T-helper 17 cell (primary cell): ENCODE measurements around the gene HELQ. TPM values are rescaled to one million over a fixed set of nuclear protein-coding genes. Genes with fewer than 3 reads are reported as not detected.
"Not testable (repeated sequence)": the region's sequence is repeated elsewhere in the genome, so short reads cannot be mapped to it uniquely, and the experiment has no call there.

ENCODE experiments used
- ATAC-seq: fragments of 150-1000 bp; cut with Tn5 transposase; 2 replicates; pipeline ENCODE4 v1.10.0; 2021; ENCODE audit warnings: mild to moderate bottlenecking, moderate library complexity
- DNase-seq, 3 donors: peaks; one replicate each; pipeline versions ENCODE4 v3.0.0 to v3.0.0-alpha.2; 2020 to 2021
- H3K9me3 ChIP-seq: one replicate; pipeline ENCODE4 v1.7.0; 2013; ENCODE audit warnings: low read length, mild to moderate bottlenecking; ENCODE audit not compliant: control insufficient read depth, poor library complexity, severe bottlenecking
- H3K27ac Mint-ChIP-seq: one replicate; pipeline ENCODE4 v1.8.0; 2022; ENCODE audit warnings: mild to moderate bottlenecking, moderate library complexity, mixed read lengths
- H3K27me3 Mint-ChIP-seq: one replicate; pipeline ENCODE4 v1.8.0; 2022; ENCODE audit warnings: mixed read lengths
- H3K36me3 Mint-ChIP-seq: one replicate; pipeline ENCODE4 v1.8.0; 2022; ENCODE audit warnings: low read depth, mixed read lengths
- H3K4me1 Mint-ChIP-seq: one replicate; pipeline ENCODE4 v1.8.0; 2022; ENCODE audit warnings: mild to moderate bottlenecking, mixed read lengths
- H3K4me3 Mint-ChIP-seq: one replicate; pipeline ENCODE4 v1.8.0; 2022; ENCODE audit warnings: mild to moderate bottlenecking, moderate library complexity, mixed read lengths
- total RNA-seq, 4 donors: library from RNA in 2 of 4; stranded (reverse) in 2 of 4; gene quantifications; one replicate each; pipeline ENCODE4 v1.2.3 and lab custom pipeline; 2022 to 2026

Gene HELQ
- total RNA-seq, 2 donors from 2014 or later, result 28.9 to 38.4 TPM

- H3K36me3 Mint-ChIP-seq, result peaks cover 2% of the 10 kb centered on the region
- no peak for ATAC-seq
These were observed 41.9 kb downstream of the HELQ start for GRCh38 chr4:83413676-83414075.

GRCh38 chr4:83408908-83409307 is 46.7 kb downstream of the HELQ start:
- no peak overlapping the region for H3K4me3 Mint-ChIP-seq
- no peaks in the 10 kb centered on the region for H3K9me3 ChIP-seq
- DNase-seq (no peak), ATAC-seq (no peak)
- peaks cover 14% of the 10 kb centered on the region for H3K36me3 Mint-ChIP-seq
- H3K4me1 Mint-ChIP-seq, result no peaks in the 10 kb centered on the region
- H3K27ac Mint-ChIP-seq, result peak overlapping the region; percentile 27
- H3K27me3 Mint-ChIP-seq, result no peaks in the 10 kb centered on the region

More at GRCh38 chr4:83413676-83414075, 41.9 kb downstream of the HELQ start:
- Mint-ChIP-seq H3K4me1 (no peaks in the 10 kb centered on the region), H3K27me3 (no peaks in the 10 kb centered on the region), H3K4me3 (no peak overlapping the region), H3K27ac (no peak overlapping the region)
- no peak for DNase-seq
- H3K9me3 ChIP-seq, result no peaks in the 10 kb centered on the region

- Mint-ChIP-seq H3K36me3 (peaks cover 13% of the 10 kb centered on the region), H3K4me3 (no peak overlapping the region), H3K27ac (no peak overlapping the region), H3K4me1 (no peaks in the 10 kb centered on the region), H3K27me3 (no peaks in the 10 kb centered on the region)
- DNase-seq (no peak), ATAC-seq (no peak)
- H3K9me3 ChIP-seq, result no peaks in the 10 kb centered on the region
These were observed 49.5 kb downstream of the HELQ start for GRCh38 chr4:83405844-83406816.

- H3K9me3 ChIP-seq, H3K27ac Mint-ChIP-seq, DNase-seq, H3K27me3 Mint-ChIP-seq, H3K4me1 Mint-ChIP-seq, H3K4me3 Mint-ChIP-seq, H3K36me3 Mint-ChIP-seq, ATAC-seq: not testable (repeated sequence)
These were observed 57.5 kb downstream of the HELQ start for GRCh38 chr4:83398158-83398557.

- DNase-seq (no peak), ATAC-seq (no peak)
- H3K4me3 Mint-ChIP-seq, result no peak overlapping the region
- H3K4me1 Mint-ChIP-seq, result no peaks in the 10 kb centered on the region
- peaks cover under 1% of the 10 kb centered on the region for H3K36me3 Mint-ChIP-seq
- peaks cover 4% of the 10 kb centered on the region for H3K9me3 ChIP-seq
- no peaks in the 10 kb centered on the region for H3K27me3 Mint-ChIP-seq
- H3K27ac Mint-ChIP-seq, result no peak overlapping the region
These were observed 61.7 kb downstream of the HELQ start for GRCh38 chr4:83393908-83394307.

GRCh38 chr4:83392562-83392961 is 63.1 kb downstream of the HELQ start:
- H3K27me3 Mint-ChIP-seq, result no peaks in the 10 kb centered on the region
- no peak overlapping the region for H3K27ac Mint-ChIP-seq
- no peak overlapping the region for H3K4me3 Mint-ChIP-seq
- H3K9me3 ChIP-seq, result peaks cover 4% of the 10 kb centered on the region
- H3K36me3 Mint-ChIP-seq, result no peaks in the 10 kb centered on the region
- DNase-seq, result no peak
- peaks cover 4% of the 10 kb centered on the region for H3K4me1 Mint-ChIP-seq
- no peak for ATAC-seq

GRCh38 chr4:83390944-83391343 is 64.7 kb downstream of the HELQ start:
- Mint-ChIP-seq H3K36me3 (no peaks in the 10 kb centered on the region), H3K27ac (no peak overlapping the region), H3K27me3 (no peaks in the 10 kb centered on the region)

GRCh38 chr4:83389756-83390505 is 65.7 kb downstream of the HELQ start:
- peak overlapping the region; percentile 53 for H3K27ac Mint-ChIP-seq
- no peak overlapping the region for H3K4me3 Mint-ChIP-seq
- no peaks in the 10 kb centered on the region for H3K36me3 Mint-ChIP-seq
- ATAC-seq, result no peak
- no peak for DNase-seq
- H3K27me3 Mint-ChIP-seq, result no peaks in the 10 kb centered on the region
- H3K4me1 Mint-ChIP-seq, result peaks cover 6% of the 10 kb centered on the region
- H3K9me3 ChIP-seq, result no peaks in the 10 kb centered on the region

More at GRCh38 chr4:83390944-83391343, 64.7 kb downstream of the HELQ start:
- H3K4me3 Mint-ChIP-seq, result no peak overlapping the region
- no peaks in the 10 kb centered on the region for H3K9me3 ChIP-seq
- H3K4me1 Mint-ChIP-seq, result peaks cover 6% of the 10 kb centered on the region
- DNase-seq, result no peak
- no peak for ATAC-seq

GRCh38 chr4:83389037-83389720 is 66.4 kb downstream of the HELQ start:
- DNase-seq, result no peak
- Mint-ChIP-seq H3K36me3 (no peaks in the 10 kb centered on the region), H3K27me3 (no peaks in the 10 kb centered on the region), H3K4me3 (no peak overlapping the region), H3K27ac (peak overlapping the region; percentile 53), H3K4me1 (peaks cover 6% of the 10 kb centered on the region)
- ATAC-seq, result no peak
- no peaks in the 10 kb centered on the region for H3K9me3 ChIP-seq

GRCh38 chr4:83388313-83388676 is 67.3 kb downstream of the HELQ start:
- no peak overlapping the region for H3K4me3 Mint-ChIP-seq
- ATAC-seq (peak; percentile 61), DNase-seq (no peak)
- no peaks in the 10 kb centered on the region for H3K36me3 Mint-ChIP-seq
- H3K9me3 ChIP-seq, result no peaks in the 10 kb centered on the region
- H3K27ac Mint-ChIP-seq, result peak overlapping the region; percentile 54
- peaks cover 6% of the 10 kb centered on the region for H3K4me1 Mint-ChIP-seq
- H3K27me3 Mint-ChIP-seq, result no peaks in the 10 kb centered on the region

- no peak for ATAC-seq
- H3K9me3 ChIP-seq, result no peaks in the 10 kb centered on the region
- no peak overlapping the region for H3K4me3 Mint-ChIP-seq
- DNase-seq, result no peak
- peak overlapping the region; percentile 54 for H3K27ac Mint-ChIP-seq
- no peaks in the 10 kb centered on the region for H3K27me3 Mint-ChIP-seq
- no peaks in the 10 kb centered on the region for H3K36me3 Mint-ChIP-seq
- peaks cover 6% of the 10 kb centered on the region for H3K4me1 Mint-ChIP-seq
These were observed 67.9 kb downstream of the HELQ start for GRCh38 chr4:83387476-83388312.

GRCh38 chr4:83387012-83387411 is 68.6 kb downstream of the HELQ start:
- peaks cover 6% of the 10 kb centered on the region for H3K4me1 Mint-ChIP-seq
- ATAC-seq, result no peak
- no peaks in the 10 kb centered on the region for H3K27me3 Mint-ChIP-seq

More at GRCh38 chr4:83387012-83387411, 68.6 kb downstream of the HELQ start:
- Mint-ChIP-seq H3K36me3 (no peaks in the 10 kb centered on the region), H3K4me3 (no peak overlapping the region), H3K27ac (no peak overlapping the region)
- DNase-seq, result no peak
- H3K9me3 ChIP-seq, result no peaks in the 10 kb centered on the region
